Measurements from ENCODE around the gene HLCS.

DNA sequence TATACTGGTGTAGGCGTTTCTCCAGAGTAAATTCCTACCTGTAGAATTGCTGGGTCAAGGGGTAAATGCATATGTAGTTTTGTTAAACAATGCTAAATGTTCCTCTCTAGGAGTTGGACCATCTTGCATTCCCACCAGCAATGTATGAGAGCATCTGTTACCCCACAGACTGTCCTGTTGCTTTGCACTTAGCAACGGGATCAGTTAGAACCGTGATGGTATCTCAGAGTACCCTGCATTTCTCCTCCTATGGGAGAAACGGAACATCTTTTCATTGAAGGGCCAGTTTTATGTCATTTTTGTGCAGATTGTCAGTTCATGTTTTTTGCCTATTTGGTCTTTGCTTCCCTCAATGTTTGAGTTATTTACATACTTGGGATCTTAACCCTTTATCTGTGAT is 22.1 kb upstream of the HLCS start:
- TF ChIP-seq, protein P1, sequence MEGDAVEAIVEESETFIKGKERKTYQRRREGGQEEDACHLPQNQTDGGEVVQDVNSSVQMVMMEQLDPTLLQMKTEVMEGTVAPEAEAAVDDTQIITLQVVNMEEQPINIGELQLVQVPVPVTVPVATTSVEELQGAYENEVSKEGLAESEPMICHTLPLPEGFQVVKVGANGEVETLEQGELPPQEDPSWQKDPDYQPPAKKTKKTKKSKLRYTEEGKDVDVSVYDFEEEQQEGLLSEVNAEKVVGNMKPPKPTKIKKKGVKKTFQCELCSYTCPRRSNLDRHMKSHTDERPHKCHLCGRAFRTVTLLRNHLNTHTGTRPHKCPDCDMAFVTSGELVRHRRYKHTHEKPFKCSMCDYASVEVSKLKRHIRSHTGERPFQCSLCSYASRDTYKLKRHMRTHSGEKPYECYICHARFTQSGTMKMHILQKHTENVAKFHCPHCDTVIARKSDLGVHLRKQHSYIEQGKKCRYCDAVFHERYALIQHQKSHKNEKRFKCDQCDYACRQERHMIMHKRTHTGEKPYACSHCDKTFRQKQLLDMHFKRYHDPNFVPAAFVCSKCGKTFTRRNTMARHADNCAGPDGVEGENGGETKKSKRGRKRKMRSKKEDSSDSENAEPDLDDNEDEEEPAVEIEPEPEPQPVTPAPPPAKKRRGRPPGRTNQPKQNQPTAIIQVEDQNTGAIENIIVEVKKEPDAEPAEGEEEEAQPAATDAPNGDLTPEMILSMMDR (IDR thresholded peaks at IDR 0.05; ENCODE audit: poor library complexity), result no peak
- TF ChIP-seq EZH2phosphoT487 (IDR thresholded peaks at IDR 0.05; ENCODE audit: low read depth, severe bottlenecking, unreplicated experiment), result no peak
- no peak for TF ChIP-seq EZH2 (IDR thresholded peaks at IDR 0.05; ENCODE audit: borderline replicate concordance)
